OCI-LY1 (cell line): ENCODE data around the gene MAP3K14.

Experiments used
- H2AFZ ChIP-seq: fragments of 200-600 bp; sonication (generic), shearing (Covaris generic); 2 replicates; pipeline ENCODE4 v1.6.0; 2014; ENCODE audit warnings: antibody characterized with exemption, mild to moderate bottlenecking, low read length
- H3F3A ChIP-seq: fragments of 200-600 bp; sonication (generic), shearing (Covaris generic); 2 replicates; pipeline ENCODE4 v1.6.0; 2014; ENCODE audit warnings: mild to moderate bottlenecking, antibody characterized with exemption, low read length, moderate library complexity; ENCODE audit not compliant: insufficient read depth
- H3K27ac ChIP-seq: fragments of 200-600 bp; sonication (generic); 2 replicates; pipeline ENCODE4 v1.5.1; 2014; ENCODE audit warnings: low read length, mixed run types, mild to moderate bottlenecking, low read depth; ENCODE audit not compliant: poor library complexity, severe bottlenecking
- H3K27me3 ChIP-seq: fragments of 200-600 bp; sonication (generic); 2 replicates; pipeline ENCODE4 v1.6.0; 2014; ENCODE audit warnings: antibody characterized with exemption, mild to moderate bottlenecking, low read length, moderate library complexity; ENCODE audit not compliant: insufficient read depth
- H3K36me3 ChIP-seq: fragments of 200-600 bp; sonication (generic); 2 replicates; pipeline ENCODE4 v1.6.1; 2014; ENCODE audit warnings: mild to moderate bottlenecking, antibody characterized with exemption, low read length, moderate library complexity, mixed read lengths; ENCODE audit not compliant: insufficient read depth
- H3K4me1 ChIP-seq: fragments of 200-600 bp; sonication (generic); 2 replicates; pipeline ENCODE4 v1.5.1; 2014; ENCODE audit warnings: mild to moderate bottlenecking, low read length, moderate library complexity; ENCODE audit not compliant: insufficient read depth, severe bottlenecking
- H3K4me2 ChIP-seq: fragments of 200-600 bp; sonication (generic), shearing (Covaris generic); 2 replicates; pipeline ENCODE4 v1.6.1; 2014; ENCODE audit warnings: low read length
- H3K4me3 ChIP-seq: fragments of 200-600 bp; sonication (generic); 2 replicates; pipeline ENCODE4 v1.5.1; 2014; ENCODE audit warnings: low read length, low read depth, mild to moderate bottlenecking, mixed read lengths; ENCODE audit not compliant: poor library complexity, severe bottlenecking
- H3K79me2 ChIP-seq: fragments of 200-600 bp; shearing (Covaris generic); 2 replicates; pipeline ENCODE4 v1.6.1; 2016; ENCODE audit warnings: mixed run types, low read length, mixed read lengths; ENCODE audit not compliant: insufficient read depth
- H3K9ac ChIP-seq: fragments of 200-600 bp; sonication (generic), shearing (Covaris generic); 2 replicates; pipeline ENCODE4 v1.6.1; 2014; ENCODE audit warnings: mild to moderate bottlenecking, low read length, mixed read lengths
- H3K9me2 ChIP-seq: fragments of 200-600 bp; sonication (generic), shearing (Covaris generic); 2 replicates; pipeline ENCODE4 v1.6.1; 2014; ENCODE audit warnings: low read depth, mild to moderate bottlenecking, low read length, mixed read lengths
- H3K9me3 ChIP-seq: fragments of 200-600 bp; shearing (Covaris generic); 2 replicates; pipeline ENCODE4 v1.6.1; 2014; ENCODE audit warnings: low read length, mixed read lengths
- H4K20me1 ChIP-seq: fragments of 200-600 bp; sonication (generic), shearing (Covaris generic); 2 replicates; pipeline ENCODE4 v1.6.0; 2016; ENCODE audit warnings: mild to moderate bottlenecking, low read length; ENCODE audit not compliant: insufficient read depth
- EZH2 ChIP-seq: fragments of 200-600 bp; sonication (generic), shearing (Covaris generic); IDR thresholded peaks from 2 replicates; pipeline ENCODE4 v1.8.0; 2017; ENCODE audit warnings: borderline replicate concordance, mixed run types, mild to moderate bottlenecking, antibody characterized with exemption, low read length, moderate library complexity, mixed read lengths
- TF ChIP-seq, protein P1 (sequence below): fragments of 200-600 bp; sonication (generic), shearing (Covaris generic); IDR thresholded peaks from 2 replicates; pipeline ENCODE4 v1.5.1; 2017; ENCODE audit warnings: mild to moderate bottlenecking, antibody characterized with exemption, low read length, moderate library complexity, mixed read lengths

The MAP3K14 gene

DNA sequence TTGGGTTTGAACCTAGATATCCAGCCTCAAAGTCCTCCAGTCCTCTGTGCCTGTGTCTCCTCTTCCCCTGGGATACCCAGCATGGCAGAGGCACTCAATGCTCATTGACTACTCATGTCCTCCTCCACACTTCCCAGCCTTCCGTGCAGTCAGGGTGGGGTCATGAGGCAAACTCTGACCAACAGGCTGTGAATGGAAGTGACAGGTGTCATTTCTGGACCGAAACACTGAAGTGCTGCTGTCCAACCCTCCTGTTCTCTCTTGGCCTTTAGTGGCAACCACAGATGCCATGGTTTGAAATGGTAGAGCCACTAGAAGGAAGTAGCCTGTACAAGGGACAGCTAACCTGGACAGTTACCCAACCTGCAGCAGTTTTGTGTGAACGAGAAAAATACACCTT, 46.7 kb upstream of the MAP3K14 start:
- Histone ChIP-seq H3K9ac (no peak overlapping the region), H3K36me3 (no peaks in the 10 kb centered on the region), H3K4me2 (no peak overlapping the region), H3K27me3 (peaks cover 16% of the 10 kb centered on the region; the same call in 1 of the 2 replicates), H3K9me3 (no peaks in the 10 kb centered on the region), H3K4me3 (no peak overlapping the region), H3K4me1 (no peaks in the 10 kb centered on the region), H3F3A (no peaks in the 10 kb centered on the region), H3K79me2 (no peaks in the 10 kb centered on the region), H3K9me2 (no peaks in the 10 kb centered on the region), H2AFZ (no peak overlapping the region), H4K20me1 (no peaks in the 10 kb centered on the region), H3K27ac (no peak overlapping the region)
- TF ChIP-seq, protein P1, sequence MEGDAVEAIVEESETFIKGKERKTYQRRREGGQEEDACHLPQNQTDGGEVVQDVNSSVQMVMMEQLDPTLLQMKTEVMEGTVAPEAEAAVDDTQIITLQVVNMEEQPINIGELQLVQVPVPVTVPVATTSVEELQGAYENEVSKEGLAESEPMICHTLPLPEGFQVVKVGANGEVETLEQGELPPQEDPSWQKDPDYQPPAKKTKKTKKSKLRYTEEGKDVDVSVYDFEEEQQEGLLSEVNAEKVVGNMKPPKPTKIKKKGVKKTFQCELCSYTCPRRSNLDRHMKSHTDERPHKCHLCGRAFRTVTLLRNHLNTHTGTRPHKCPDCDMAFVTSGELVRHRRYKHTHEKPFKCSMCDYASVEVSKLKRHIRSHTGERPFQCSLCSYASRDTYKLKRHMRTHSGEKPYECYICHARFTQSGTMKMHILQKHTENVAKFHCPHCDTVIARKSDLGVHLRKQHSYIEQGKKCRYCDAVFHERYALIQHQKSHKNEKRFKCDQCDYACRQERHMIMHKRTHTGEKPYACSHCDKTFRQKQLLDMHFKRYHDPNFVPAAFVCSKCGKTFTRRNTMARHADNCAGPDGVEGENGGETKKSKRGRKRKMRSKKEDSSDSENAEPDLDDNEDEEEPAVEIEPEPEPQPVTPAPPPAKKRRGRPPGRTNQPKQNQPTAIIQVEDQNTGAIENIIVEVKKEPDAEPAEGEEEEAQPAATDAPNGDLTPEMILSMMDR = no peak
- TF ChIP-seq EZH2 = no peak

DNA sequence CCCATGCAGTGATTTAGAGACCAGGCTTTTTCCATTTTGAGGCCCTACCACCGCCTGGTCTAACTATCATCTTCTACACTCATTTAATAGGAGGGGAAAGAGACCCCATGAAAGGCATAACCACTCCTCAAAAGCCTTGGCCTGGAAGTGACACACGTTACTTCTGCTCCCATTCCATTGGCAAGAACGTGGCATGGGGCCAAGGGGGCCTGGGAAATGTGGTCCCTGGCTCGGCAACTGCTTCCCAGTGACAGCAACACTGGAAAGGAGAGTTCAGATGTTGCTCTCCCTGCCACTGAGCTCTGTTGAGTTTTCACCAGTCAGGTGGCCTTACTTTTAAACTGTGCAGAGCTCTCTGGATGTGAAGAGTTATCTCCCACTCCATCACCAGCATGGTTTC, 45.2 kb upstream of the MAP3K14 start:
- Histone ChIP-seq H3F3A (no peaks in the 10 kb centered on the region), H3K4me2 (no peak overlapping the region), H3K79me2 (no peaks in the 10 kb centered on the region), H3K36me3 (peaks cover 3% of the 10 kb centered on the region; the same call in 1 of the 2 replicates), H3K4me1 (no peaks in the 10 kb centered on the region), H3K9ac (no peak overlapping the region), H3K27ac (no peak overlapping the region), H4K20me1 (no peaks in the 10 kb centered on the region), H2AFZ (no peak overlapping the region), H3K4me3 (no peak overlapping the region), H3K9me2 (no peaks in the 10 kb centered on the region), H3K27me3 (peaks cover 25% of the 10 kb centered on the region; the same call in 1 of the 2 replicates), H3K9me3 (peaks cover 4% of the 10 kb centered on the region; the same call in 1 of the 2 replicates)
- TF ChIP-seq EZH2 = no peak
- TF ChIP-seq, protein P1 = no peak

DNA sequence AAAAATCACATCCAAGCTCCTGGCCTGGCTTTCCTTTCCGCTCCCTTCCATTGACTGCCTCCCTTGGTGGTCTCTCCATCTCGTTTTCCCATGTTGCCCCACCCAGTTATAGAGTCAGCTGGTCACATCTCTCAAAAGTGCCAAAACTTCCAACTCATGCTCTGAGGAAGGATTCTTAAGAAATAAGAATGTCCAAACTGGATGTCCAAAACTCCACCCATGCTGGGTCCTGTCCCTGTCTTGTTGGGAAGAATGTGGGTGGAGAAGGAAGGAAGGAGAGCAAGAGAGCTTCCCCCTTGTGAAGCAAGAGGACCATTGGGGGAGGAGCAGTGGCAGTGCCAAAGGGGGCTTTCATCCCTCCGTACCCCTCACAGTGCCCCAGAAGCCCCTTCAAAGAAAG, 44.6 kb upstream of the MAP3K14 start:
- Histone ChIP-seq H3K4me2 (no peak overlapping the region), H3K9ac (no peak overlapping the region), H3K36me3 (peaks cover 3% of the 10 kb centered on the region; the same call in 1 of the 2 replicates), H4K20me1 (no peaks in the 10 kb centered on the region), H3K4me1 (no peaks in the 10 kb centered on the region), H3K9me2 (no peaks in the 10 kb centered on the region), H3K27ac (no peak overlapping the region), H3K9me3 (peaks cover 4% of the 10 kb centered on the region; the same call in 1 of the 2 replicates), H3K79me2 (no peaks in the 10 kb centered on the region), H2AFZ (no peak overlapping the region), H3K27me3 (peaks cover 26% of the 10 kb centered on the region; the same call in 1 of the 2 replicates), H3K4me3 (no peak overlapping the region), H3F3A (no peaks in the 10 kb centered on the region)
- TF ChIP-seq EZH2 = no peak
- TF ChIP-seq, protein P1 = no peak
